NCI-H748 (cell line): ENCODE measurements around the gene CALR.
"Not testable (repeated sequence)": the region's sequence is repeated elsewhere in the genome, so short reads cannot be mapped to it uniquely, and the experiment has no call there.

Experiments used
- DNase-seq: peaks from one replicate; lab custom pipeline; 2025; ENCODE audit not compliant: unreplicated experiment; lab: John Stamatoyannopoulos, UW

CALR gene

DNA sequence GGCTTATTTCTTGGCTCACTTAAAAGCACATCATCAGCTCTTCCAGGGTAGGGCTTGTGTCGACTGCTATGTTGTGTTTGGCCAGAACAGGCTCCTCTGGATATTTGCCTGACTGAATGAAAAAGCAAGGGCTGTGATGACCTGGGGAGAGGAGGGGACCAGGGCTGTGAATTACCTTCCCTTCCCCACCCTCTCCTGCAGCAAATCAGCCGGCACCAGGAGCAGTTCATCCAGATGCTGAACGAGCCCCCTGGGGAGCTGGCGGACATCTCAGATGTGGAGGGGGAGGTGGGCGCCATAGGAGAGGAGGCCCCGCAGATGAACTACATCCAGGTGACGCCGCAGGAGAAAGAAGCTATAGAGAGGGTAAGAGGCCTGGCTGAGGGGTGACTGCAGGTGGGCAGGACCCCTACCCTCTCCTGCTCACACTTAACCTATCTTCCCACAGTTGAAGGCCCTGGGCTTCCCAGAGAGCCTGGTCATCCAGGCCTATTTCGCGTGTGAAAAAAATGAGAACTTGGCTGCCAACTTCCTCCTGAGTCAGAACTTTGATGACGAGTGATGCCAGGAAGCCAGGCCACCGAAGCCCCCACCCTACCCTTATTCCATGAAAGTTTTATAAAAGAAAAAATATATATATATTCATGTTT lies 14.2 kb downstream of the CALR start:
- DNase-seq = no peak

DNA sequence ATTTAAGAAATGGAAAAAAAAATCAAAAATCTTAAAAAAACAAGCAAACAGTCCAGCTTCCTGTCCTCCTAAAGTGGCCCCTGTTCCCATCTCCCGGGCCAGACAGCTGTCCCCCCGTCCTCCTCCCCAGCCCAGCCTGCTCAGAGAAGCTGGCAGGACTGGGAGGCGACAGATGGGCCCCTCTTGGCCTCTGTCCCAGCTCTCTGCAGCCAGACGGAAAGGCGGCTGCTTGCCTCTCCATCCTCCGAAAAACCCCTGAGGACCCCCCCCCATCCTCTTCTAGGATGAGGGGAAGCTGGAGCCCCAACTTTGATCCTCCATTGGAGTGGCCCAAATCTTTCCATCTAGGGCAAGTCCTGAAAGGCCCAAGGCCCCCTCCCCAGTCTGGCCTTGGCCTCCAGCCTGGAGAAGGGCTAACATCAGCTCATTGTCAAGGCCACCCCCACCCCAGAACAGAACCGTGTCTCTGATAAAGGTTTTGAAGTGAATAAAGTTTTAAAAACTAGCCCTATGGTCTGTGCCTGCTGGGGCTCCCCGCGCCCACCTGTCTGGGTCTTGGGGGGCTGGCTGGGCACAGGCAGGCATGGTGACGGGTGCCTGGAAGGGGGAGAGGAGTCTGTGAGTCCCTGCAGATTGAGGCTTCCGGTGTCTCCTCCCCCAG lies 14.9 kb downstream of the CALR start:
- no peak for DNase-seq

DNA sequence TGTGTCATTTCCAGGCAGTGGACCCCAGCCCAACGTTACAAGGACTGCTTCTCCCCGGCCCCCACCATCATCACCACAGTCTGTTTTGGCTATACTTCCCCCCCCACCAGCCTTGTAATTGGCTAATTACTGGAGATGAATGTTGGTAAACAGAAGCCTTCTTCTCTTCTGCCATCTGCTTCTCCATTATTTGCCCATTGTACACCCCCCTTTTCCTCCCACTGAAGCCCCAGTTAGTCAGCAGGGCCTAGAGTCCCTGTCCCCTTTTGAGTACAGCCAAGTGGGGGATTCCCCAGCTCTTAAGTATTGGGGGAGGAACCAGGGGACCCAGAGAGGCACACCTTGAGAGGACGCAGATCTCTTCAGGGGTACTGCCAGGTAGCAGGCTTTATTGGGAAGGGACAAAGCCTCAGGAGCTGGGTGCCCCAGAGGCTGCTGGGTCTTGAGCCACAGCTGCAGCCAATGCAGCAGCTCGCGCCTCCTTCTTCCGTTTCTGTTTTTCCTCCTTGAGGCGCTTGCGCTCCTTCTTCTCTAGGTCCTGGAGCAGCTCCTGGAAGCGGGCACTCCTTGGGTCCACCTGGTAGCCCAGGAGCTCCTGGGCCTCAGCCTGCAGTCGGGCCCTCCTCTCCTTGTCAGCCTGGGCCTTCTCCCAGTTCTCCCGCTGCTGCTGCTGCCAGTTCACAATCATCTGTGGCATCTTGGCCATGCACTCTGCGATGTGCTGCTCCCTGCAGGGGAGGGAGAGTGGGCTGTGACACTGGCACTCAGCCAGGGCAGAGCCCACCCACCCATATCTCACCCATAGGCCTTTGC lies 15.6 kb downstream of the CALR start:
- no peak for DNase-seq

DNA sequence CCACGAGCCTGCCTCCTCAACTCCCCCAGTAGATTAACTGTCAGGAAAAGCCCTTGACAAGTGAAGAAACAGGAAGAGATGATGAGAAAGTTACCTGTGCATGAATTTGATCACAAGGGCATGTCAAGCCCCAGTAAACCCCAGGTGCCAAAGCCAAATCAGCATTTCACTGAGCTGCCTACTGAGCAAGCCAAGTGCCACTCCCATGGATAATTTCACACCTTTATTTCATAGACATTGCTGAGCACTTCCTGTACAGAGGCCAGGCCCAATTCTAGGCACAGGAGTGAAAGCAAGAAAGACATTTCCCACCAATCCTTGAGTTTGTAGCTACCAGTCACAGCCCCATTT lies 16.2 kb downstream of the CALR start:
- no peak for DNase-seq

DNA sequence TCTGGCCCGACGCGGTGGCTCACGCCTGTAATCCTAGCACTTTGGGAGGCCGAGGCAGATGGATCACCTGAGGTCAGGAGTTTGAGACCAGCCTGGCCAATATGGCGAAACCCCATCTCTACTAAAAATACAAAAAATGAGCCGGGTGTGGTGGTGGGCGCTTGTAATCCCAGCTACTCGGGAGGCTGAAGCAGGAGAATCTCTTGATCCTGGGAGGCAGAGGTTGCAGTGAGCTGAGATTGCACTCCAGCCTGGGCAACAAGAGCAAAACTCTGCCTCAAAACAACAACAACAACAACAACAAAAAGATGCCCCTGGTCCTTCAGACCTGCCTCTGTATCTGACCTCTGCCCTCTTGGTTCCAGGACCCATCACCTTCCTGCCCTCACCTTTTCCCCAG lies 17.2 kb downstream of the CALR start:
- DNase-seq = not testable (repeated sequence)

DNA sequence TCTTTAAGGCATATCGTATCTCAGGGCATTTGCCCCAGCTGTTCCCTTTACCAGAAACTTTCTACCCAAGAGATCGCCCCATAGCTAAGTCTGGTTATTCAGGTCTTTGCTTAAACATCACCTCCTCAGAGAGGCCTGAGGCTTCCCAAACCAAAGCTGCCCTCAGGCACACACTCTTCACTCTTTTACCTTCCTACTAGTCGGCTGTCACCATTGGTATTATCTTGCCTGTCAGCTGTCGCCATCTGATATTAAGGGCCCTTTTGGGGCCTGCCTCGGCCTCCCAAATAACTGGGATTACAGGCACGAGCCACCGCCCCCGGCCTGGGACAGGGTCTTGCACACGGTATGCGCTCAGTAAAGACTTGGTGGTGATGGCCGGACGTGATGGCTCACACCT lies 17.6 kb downstream of the CALR start:
- DNase-seq = no peak

DNA sequence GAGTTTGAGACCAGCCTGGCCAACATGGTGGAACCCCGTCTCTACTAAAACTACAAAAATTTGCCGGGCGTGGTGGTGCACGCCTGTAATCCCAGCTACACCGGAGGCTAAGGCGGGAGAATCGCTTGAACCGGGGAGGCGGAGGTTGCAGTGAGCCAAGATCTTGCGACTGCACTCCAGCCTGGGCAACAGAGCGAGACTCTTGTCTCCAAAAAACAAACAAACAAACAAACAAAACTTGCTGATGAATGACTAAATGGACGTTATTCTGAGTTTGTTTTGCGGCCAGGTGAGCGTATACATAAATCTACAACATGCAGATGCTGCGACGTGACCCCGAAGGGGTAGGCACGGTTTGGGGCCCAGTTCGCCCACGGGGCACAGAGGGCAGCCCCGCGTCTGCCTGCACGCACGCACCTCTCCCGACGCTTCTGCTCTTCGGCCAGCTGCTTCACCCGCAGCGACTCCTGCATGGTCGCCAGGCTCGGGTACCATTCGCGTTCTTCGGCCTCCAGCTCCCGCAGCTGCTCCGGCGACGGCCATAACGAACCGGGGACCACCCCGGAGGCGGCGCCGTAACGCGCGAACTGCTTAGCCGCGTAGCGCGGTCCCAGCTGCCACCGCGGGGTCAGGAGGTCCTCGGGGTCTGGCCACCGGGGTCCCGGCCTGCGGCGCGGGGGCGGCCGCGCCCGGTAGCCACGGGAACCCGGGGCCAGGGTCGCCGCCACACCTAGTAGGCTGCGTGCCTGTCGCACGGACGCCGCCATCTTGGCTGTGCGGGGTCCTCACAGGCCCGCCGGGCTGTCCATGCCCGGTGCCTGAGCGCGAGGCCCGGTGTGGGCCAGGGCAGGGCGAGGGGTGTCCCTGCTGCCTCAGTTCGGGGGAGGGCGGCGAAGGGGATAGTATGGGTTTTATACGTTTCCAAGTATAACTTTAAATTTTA lies 18.3 kb downstream of the CALR start, which contains the start of gene GADD45GIP1:
Gene GADD45GIP1 (minus strand): TSS at position 778 of the 943 bp plus-strand sequence. CDS start 11 bp downstream, at position 767.
- peak; percentile 78 for DNase-seq

DNA sequence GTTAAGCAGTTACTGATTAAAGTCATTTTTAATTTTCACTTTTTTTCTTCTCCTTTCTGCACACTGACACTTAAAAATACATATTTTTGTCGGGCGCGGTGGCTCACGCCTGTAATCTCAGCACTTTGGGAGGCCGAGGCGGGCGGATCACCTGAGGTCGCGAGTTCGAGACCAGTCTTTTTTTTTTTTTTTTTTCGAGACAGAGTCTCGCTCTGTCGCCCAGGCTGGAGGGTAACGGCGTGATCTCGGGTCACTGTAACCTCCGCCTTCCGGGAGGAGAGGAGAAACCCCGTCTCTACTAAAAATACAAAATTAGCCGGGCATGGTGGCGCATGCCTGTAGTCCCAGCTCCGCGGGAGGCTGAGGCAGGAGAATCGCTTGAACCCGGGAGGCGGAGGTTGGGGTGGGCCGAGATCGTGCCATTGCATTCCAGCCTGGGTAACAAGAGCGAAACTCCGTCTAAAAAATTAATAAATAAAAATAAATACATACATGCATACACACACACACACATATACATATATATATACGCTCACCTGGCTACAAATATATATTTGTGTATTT lies 19.1 kb downstream of the CALR start:
- not testable (repeated sequence) for DNase-seq

DNA sequence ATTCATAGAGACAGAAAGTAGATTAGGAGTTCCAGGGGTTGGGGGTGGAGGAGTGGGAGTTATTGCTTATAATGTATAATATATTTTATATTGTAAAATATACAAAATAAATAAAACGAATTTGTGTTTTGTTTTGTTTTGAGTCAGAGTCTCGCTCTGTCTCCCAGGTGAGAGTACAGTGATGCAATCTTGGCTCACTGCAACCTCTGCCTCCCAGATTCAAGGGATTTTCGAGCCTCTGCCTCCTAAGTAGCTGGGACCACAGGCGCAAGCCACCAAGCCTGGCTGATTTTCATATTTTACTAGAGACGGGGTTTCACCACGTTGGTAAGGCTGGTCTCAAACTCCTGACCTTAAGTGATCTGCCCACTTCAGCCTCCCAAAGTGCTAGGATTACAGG lies 21.1 kb downstream of the CALR start:
- DNase-seq = no peak

DNA sequence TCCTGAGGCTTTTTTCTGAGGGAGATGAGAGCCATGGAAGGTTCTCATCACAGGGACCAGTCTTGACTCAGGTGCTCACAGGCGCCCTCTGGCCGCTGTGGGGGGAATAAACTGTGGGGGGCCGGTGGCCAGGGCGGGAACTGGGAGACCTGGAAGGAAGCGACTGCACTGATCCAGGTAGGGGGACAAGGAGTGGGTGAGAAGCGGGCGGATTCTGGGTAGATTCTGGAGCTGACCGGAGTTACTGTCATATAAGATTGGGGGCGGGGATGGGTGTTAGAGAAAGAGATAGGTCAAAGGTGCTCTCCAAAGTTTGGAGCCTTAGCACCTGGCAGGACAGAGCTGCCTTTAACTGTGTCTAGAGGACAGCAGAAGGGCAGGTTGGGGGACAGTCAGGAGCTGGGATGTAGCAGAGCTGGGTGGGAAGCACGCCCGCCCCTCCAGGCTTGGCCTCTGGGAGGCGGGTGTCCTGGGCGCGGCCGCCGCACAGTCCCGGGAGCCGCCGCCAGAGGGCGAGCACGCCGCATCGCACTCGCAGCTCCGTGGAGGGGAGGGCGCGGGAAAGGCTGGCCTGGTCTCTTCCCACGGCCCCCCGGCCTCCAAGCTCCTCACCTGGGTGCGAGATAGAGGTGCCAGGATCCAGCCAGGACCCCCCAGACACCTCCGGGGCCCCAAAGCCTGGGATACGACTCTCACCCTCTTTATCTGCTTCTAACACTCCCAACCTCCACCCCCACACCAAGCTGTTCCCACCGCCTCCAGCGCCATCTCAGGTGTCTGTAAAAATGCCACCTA lies 26.8 kb downstream of the CALR start:
- DNase-seq = peak; percentile 78

DNA sequence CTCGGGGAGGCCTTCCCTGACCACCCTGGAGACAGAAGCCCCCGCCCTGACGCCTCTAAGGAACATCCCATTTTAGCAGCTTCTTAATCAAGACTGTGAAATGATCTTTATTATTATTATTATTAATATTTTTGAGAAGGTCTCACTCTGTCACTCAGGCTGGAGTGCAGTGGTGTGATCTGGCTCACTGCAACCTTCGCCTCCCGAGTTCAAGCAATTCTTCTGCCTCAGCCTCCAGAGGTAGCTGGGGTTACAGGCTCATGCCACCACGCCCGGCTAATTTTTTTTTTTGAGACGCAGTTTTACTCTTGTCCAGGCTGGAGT lies 27.4 kb downstream of the CALR start:
- no peak for DNase-seq

DNA sequence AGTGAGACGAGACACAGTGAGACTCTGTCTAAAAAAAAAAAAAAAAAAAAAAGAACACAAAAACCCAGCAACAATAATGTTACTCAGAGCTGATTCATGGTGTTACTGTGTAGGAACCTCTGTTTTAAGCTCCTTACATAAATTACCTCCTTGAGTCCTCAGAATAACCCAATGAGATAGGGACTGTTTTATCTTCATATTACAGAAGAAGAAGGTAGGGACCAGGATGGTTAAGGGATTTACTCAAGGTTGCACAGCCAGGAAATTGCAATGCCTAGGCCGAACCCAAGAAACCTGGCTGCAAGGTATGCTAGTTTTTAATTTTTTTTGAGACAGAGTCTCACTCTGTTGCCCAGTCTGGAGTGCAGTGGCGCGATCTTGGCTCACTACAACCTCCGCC lies 29.5 kb downstream of the CALR start:
- DNase-seq = no peak

DNA sequence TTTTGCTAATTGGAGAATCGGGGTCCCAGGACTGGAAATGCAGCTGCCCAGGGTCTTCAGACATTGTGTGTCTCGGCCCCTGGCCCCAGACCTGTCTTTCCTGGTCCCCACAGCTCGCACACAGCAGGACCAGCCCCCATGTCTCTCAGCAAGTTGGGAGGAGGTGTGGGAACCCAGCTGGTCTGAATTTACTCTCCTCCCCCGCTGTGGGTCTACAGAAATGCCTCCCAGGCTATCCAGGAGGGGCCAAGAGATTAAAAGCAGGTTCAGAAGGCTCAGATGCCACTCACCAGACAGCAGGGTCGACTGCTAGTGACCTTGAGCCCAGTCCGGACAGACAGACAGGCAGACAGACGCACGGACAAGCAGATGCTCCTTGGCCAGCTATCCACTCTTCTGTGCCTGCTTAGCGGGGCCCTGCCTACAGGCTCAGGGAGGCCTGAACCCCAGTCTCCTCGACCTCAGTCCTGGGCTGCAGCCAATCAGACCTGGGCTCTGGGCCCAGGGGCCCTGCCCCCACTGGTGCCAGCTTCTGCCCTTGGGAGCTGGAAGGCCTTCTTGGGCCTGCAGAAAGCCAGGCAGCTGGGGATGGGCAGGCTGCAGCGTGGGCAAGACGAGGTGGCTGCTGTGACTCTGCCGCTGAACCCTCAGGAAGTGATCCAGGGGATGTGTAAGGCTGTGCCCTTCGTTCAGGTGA lies 31.0 kb downstream of the CALR start, which contains the start of gene DAND5:
Gene DAND5 (plus strand): TSS at position 285 of the 697 bp plus-strand sequence. CDS start 85 bp downstream, at position 370.
- no peak for DNase-seq

DNA sequence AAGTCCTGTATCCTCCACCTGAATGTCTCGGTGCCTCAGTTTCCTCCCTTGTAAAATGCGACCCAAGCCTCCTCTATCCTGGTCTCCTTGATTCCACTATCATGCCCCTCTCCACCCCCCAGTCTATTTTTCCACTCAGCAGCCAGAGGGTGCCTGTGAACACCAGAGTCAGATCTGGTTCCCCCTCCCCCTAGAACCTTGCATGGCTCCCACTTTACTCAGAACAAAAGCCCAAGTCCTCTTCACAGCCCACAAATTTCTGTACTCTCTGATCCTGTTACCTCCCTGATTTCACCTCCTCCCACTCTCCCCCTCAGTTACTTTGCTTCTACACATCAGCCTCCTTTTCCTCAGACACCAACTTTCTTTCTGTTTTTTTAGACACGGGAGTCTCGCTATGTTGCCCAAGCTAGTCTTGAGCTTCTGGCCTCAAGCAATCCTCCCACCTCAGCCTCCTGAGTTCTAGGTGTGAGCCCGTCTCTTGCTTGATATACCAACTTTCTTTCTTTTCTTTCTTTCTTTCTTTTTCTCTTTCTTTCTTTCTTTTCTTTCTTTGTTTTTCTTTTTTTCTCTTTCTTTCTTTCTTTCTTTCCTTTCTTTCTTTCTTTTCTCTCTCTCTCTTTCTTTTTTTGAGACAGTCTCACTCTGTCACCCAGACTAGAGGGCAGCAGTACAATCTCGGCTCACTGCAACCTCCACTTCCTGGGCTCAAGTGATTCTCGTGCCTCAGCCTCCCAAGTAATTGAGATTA lies 31.8 kb downstream of the CALR start:
- no peak for DNase-seq

DNA sequence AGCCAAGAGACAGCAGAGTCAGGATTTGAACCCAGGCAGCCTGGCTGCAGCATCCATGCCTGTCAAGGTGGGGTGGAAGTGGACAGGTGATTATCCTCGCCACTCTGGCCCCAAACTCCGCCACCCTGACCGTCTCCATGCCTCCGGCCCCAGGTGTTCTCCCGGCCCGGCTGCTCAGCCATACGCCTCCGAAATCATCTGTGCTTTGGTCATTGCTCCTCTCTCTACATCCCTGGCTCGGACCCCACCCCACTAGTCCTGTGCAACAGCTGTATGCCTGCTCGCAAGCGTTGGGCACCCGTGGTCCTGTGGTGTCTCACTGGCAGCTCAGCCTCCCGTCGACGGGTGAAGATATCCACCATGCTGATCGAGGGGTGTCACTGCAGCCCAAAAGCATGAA lies 34.8 kb downstream of the CALR start:
- no peak for DNase-seq

DNA sequence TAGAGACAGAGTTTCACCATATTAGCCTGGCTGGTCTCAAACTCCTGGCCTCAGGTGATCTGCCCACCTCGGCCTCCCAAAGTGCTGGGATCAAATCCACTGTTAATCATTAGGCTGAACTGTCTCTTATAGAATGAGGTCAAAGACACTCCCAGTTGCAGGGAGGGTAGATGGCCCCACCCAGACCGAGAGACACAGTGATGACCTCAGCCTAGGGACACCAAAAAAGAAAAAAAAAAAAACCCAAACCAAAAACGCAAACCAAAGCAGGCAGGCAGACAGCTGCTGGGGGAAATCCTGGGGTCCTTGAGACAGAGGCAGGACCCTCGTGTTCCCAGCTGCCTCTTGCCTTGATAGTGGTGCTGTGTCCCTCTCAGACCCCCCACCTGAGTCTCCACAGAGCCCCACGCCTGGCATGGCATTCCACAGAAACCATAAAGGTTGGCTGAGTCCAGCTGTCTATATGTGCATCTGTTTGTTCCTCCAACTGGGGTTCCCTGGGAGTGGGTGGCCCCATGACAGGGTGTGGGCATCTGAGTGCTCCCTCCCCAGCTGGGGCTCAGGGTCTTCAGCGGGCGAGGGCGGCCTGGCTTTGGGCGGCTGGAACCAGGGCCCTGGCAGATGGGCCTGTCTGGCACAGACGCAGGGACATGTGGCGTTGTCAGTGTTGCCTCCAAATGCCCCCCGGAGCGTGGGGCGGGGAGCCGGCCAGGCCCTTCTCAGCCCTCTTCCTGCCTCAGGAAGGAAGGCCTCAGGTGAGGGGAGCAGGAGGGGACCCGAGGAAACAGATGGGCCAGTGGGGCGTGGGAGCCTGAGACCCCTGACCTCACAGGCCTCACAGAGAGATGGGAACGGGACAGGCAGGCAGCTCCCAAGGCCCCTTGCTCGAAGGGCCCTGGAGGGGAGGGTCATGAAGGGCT lies 36.2 kb downstream of the CALR start:
- DNase-seq = no peak

DNA sequence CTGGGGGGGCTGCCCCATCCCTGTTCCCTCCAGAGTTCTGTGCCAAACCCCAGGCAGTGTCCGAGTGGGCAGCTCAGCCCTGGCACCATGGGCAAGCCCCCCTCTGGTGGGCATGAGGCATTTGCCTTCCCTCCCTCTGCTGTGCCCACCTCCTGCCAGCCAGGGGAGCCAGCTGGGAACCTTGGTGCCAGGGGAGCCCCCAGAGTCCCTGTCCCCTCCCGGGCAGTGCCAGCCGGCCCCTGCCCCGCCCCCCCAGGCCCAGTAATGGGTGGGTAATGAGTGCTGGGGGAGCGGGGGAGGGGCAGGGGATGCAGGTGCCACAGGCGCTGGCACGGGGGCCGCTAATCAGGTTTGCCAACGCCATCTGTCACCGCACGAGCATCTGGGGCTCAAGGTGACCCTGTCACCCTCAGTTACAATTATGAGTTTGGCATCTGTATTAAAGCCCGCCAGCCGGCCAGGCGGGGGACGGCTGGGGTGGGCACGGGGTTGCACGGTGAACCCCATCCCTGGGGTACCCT lies 36.9 kb downstream of the CALR start:
- DNase-seq = no peak
